Fibroblast of skin of abdomen (primary cell): ENCODE results near the gene CREBRF.
"Not testable (repeated sequence)": the region's sequence is repeated elsewhere in the genome, so short reads cannot be mapped to it uniquely, and the experiment has no call there.

Experiments
- DNase-seq: peaks from one replicate; pipeline ENCODE4 v3.0.0-alpha.2; 2013

CREBRF gene

GRCh38 chr5:173089581-173089980 lies 33.4 kb downstream of the CREBRF start:
- no peak for DNase-seq

- no peak for DNase-seq
Observed at GRCh38 chr5:173090639-173091038, 34.5 kb downstream of the CREBRF start.

GRCh38 chr5:173091981-173092380 lies 35.8 kb downstream of the CREBRF start:
- no peak for DNase-seq

GRCh38 chr5:173093606-173094005 lies 37.5 kb downstream of the CREBRF start:
- DNase-seq: no peak

GRCh38 chr5:173094012-173094661 lies 38.0 kb downstream of the CREBRF start:
- DNase-seq: peak; percentile 64

GRCh38 chr5:173098787-173099186 lies 42.6 kb downstream of the CREBRF start:
- no peak for DNase-seq

GRCh38 chr5:173099461-173099860 lies 43.3 kb downstream of the CREBRF start:
- DNase-seq: no peak

- no peak for DNase-seq
Observed at GRCh38 chr5:173101245-173101644, 45.1 kb downstream of the CREBRF start.

GRCh38 chr5:173103411-173103810 lies 47.3 kb downstream of the CREBRF start:
- DNase-seq: no peak

- DNase-seq: no peak
Observed at GRCh38 chr5:173108914-173109313, 52.8 kb downstream of the CREBRF start.

- no peak for DNase-seq
Observed at GRCh38 chr5:173114536-173114935, 58.4 kb downstream of the CREBRF start.

- DNase-seq: no peak
Observed at GRCh38 chr5:173119719-173120118, 63.6 kb downstream of the CREBRF start.

- DNase-seq: peak; percentile 3
Observed at GRCh38 chr5:173123416-173123815, 67.3 kb downstream of the CREBRF start.

GRCh38 chr5:173132166-173132565 lies 76.0 kb downstream of the CREBRF start:
- not testable (repeated sequence) for DNase-seq

- no peak for DNase-seq
Observed at GRCh38 chr5:173138707-173139106, 82.6 kb downstream of the CREBRF start.

GRCh38 chr5:173139631-173140030 lies 83.5 kb downstream of the CREBRF start:
- no peak for DNase-seq

- no peak for DNase-seq
Observed at GRCh38 chr5:173140769-173141168, 84.6 kb downstream of the CREBRF start.

GRCh38 chr5:173143567-173143966 lies 87.4 kb downstream of the CREBRF start:
- DNase-seq: no peak

GRCh38 chr5:173144200-173145176 lies 88.3 kb downstream of the CREBRF start, which contains the start of gene BNIP1:
TSS of gene BNIP1 (plus strand) at chr5:173144531. CDS start at chr5:173144546, 15 bp downstream.
- peak; percentile 93 for DNase-seq

- no peak for DNase-seq
Observed at GRCh38 chr5:173148354-173148753, 92.2 kb downstream of the CREBRF start.

- no peak for DNase-seq
Observed at GRCh38 chr5:173152547-173152946, 96.4 kb downstream of the CREBRF start.

- DNase-seq: no peak
Observed at GRCh38 chr5:173153842-173154241, 97.7 kb downstream of the CREBRF start.

- DNase-seq: not testable (repeated sequence)
Observed at GRCh38 chr5:173154619-173155018, 98.5 kb downstream of the CREBRF start.

GRCh38 chr5:173155912-173156311 lies 99.8 kb downstream of the CREBRF start:
- no peak for DNase-seq
